ENCODE results near the gene MYADML2.

- TF ChIP-seq POLR2A (IDR thresholded peaks at IDR 0.05): no peak
- TF ChIP-seq CTCF (IDR thresholded peaks at IDR 0.05): no peak
These were observed 37.8 kb downstream of the MYADML2 start for GRCh38 chr17:81909231-81909630.

All from Peyer's patch (tissue), 4 donors.